HG03095 (cell line): ENCODE measurements around the gene TEX51.

Source experiments
- ATAC-seq: cut with Tn5 transposase; IDR thresholded peaks from one replicate; pipeline ENCODE4 v1.9.1; 2021; ENCODE audit warnings: moderate library complexity; ENCODE audit not compliant: unreplicated experiment

The TEX51 gene

GRCh38 chr2:126891681-126892500 is 6.8 kb upstream of the TEX51 start:
- no peak for ATAC-seq

GRCh38 chr2:126893153-126893552 is 5.5 kb upstream of the TEX51 start:
- no peak for ATAC-seq

- no peak for ATAC-seq
These were observed 5.1 kb upstream of the TEX51 start for GRCh38 chr2:126893606-126894005.

GRCh38 chr2:126894082-126894481 is 4.6 kb upstream of the TEX51 start:
- no peak for ATAC-seq

GRCh38 chr2:126894585-126895182 is 4.0 kb upstream of the TEX51 start:
- no peak for ATAC-seq

GRCh38 chr2:126895336-126895735 is 3.4 kb upstream of the TEX51 start:
- ATAC-seq = no peak

- ATAC-seq = no peak
These were observed 2.2 kb upstream of the TEX51 start for GRCh38 chr2:126896471-126896870.

GRCh38 chr2:126899616-126900185 is 1.0 kb downstream of the TEX51 start:
- no peak for ATAC-seq

- ATAC-seq = no peak
These were observed 2.1 kb downstream of the TEX51 start for GRCh38 chr2:126900646-126901319.

- ATAC-seq = no peak
These were observed 2.8 kb downstream of the TEX51 start for GRCh38 chr2:126901459-126901858.

GRCh38 chr2:126902152-126902835 is 3.6 kb downstream of the TEX51 start:
- no peak for ATAC-seq

GRCh38 chr2:126902859-126903258 is 4.2 kb downstream of the TEX51 start:
- ATAC-seq = no peak

- no peak for ATAC-seq
These were observed 7.3 kb downstream of the TEX51 start for GRCh38 chr2:126905991-126906390.

GRCh38 chr2:126906781-126907180 is 8.1 kb downstream of the TEX51 start:
- ATAC-seq = no peak

GRCh38 chr2:126907671-126908070 is 9.0 kb downstream of the TEX51 start:
- ATAC-seq = no peak

GRCh38 chr2:126908721-126909177 is 10.1 kb downstream of the TEX51 start:
- no peak for ATAC-seq

- no peak for ATAC-seq
These were observed 10.7 kb downstream of the TEX51 start for GRCh38 chr2:126909366-126909765.

- no peak for ATAC-seq
These were observed 11.1 kb downstream of the TEX51 start for GRCh38 chr2:126909781-126910180.

- no peak for ATAC-seq
These were observed 11.9 kb downstream of the TEX51 start for GRCh38 chr2:126910637-126911036.

- no peak for ATAC-seq
These were observed 12.6 kb downstream of the TEX51 start for GRCh38 chr2:126911111-126911796.
